ENCODE data around the gene PTPN5.
"Not testable (repeated sequence)": the region's sequence is repeated elsewhere in the genome, so short reads cannot be mapped to it uniquely, and the experiment has no call there.

Gene PTPN5

DNA sequence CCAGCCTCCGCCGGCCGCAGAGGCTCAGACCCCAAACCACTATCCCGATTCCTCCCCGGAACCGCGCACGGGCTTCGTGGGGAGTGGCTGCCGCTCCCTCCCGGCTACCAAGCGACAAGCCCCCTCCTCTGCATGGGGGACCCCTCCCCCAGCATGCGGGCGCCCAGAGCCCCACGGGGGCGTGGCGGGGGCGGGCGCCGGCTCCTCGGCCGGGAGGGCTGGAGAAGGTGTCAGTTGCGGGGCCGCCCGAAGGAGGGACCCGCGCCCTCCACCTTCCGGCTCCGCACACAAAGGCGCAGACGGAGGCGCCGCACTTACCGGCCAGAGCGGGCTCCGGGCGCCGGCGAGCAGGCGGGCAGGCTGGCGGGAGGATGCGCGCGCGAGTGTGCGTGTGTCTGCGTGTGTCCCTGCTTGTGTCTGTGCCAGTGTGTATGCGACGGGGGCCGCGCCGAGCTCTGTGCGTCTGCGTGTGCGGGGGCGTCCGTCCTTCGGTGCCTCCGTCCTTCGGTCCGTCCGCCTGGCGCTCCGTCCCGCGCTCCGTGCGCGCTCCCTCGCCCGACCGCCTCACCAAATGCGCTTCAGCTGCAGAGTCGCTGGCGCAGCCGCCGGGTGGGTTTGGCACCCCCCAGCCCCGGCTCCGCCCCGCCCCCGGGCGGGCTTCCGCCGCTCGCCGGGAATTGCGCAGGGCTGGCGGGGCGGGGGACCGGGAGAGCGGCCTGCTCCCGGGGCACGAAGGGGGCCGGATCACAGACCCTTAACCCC is at the start of gene PTPN5:
TSS of gene PTPN5 (minus strand) at position 592 of the 762 bp plus-strand sequence. CDS start 19,840 bp downstream, outside the sequence.
- DNase-seq (ENCODE audit: low read depth) = no peak

DNA sequence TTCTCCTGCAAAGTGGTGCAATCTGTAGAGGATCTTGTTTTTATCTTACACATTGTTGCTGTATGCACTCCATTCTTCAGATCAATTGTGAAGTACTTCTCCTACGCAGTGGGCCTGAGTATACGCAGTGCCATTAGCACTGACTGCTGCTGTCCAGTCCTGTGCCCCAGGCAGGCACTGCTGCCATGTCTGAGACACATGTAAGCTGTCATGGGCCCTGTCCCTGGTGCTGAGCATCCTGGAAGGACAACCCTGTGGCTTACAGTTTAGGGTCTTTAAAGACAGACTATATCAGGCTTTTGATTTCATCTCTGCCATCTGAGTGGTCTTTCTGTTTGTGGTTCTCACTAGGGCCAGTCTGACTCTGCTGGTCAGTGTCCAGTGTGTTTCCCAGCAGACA is 44.8 kb upstream of the PTPN5 start:
- no peak for DNase-seq (ENCODE audit: low read depth)

DNA sequence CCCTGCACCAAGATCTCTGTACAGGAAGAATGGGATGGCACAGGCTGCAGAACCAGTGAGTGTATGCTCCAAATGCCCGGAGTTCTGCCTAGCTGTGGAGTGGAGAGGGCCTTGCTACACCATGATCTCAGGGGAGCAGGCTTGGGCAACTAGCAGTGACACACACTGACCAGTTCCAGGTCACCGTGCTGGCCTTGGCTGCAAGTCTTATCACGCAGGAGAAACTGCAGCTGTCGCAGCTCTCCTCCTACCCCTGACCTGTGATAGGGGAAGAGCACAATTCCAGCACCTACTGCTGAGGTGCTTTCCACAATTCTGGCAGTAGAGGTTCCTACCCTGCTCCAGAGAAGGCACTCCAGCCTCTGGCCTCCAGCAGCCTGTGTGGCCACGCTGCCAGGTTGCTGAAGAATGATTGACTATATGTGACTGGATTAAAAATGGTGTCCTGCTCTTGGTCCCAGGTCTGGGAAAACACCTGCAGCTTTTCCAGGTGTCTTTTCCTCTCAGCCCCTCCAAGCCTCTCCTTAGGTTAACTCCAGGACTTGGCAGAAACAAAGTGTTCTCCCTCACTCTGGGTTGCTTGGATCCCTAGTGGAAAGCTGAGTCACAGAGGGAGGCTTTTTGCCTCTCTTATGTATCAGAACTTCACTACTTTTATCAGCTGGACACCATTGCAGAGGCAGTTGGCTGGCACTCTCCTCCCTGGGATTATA is 43.3 kb upstream of the PTPN5 start:
- DNase-seq (ENCODE audit: low read depth) = no peak

DNA sequence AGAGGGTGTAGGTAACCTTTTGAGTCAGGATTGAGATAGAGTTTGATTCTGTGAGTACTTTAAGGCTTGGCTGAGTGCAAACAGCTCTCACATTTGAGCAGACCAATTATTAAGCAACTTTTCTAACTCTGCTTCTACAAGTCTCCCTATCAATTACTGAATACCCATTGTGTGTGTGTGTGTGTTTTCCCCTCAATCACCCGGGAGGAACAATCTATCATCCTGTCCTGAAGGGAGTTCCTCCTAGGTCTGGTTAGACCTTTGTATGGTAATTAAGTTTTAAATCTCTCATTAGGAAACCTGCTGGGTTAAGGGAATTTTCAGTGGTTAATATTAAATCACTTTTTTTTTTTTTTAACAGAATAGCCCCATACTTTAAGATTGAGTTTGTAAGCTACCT is 28.6 kb upstream of the PTPN5 start:
- DNase-seq (ENCODE audit: low read depth) = not testable (repeated sequence)

DNA sequence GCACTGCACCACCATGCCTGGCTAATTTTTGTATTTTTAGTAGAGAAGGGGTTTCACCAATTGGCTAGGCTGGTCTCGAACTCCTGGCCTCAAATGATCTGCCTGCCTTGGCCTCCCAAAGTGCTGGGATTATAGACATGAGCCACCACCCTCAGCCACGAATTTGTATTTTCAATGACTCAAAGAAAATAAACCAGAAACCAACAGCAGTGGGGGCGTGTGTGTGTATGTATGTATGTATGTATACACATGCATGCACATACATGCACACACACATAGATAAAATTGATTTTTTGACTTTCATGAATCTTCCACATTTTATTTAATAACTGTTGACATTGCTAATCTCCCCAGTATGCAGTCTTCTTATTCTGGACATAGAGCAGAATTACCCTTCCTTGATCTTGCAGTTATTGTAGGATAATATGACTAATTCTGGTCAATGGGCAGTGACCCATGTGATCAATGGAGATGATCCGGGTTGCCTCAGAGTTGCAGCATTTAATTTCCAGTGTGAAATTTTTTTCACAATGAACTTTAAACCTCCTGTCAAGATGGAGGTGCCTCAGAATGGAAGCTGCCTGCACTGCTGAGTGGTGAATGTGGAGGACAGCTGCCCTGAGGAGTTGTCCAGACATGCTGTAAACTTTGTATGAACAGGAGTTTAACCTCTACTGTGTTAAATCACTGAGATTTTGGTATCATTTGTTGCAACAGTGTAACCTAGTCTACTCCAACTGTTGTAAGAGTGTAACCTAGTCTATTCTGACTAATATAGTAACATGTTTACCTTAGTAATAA is 12.8 kb upstream of the PTPN5 start:
- DNase-seq (ENCODE audit: low read depth) = no peak

DNA sequence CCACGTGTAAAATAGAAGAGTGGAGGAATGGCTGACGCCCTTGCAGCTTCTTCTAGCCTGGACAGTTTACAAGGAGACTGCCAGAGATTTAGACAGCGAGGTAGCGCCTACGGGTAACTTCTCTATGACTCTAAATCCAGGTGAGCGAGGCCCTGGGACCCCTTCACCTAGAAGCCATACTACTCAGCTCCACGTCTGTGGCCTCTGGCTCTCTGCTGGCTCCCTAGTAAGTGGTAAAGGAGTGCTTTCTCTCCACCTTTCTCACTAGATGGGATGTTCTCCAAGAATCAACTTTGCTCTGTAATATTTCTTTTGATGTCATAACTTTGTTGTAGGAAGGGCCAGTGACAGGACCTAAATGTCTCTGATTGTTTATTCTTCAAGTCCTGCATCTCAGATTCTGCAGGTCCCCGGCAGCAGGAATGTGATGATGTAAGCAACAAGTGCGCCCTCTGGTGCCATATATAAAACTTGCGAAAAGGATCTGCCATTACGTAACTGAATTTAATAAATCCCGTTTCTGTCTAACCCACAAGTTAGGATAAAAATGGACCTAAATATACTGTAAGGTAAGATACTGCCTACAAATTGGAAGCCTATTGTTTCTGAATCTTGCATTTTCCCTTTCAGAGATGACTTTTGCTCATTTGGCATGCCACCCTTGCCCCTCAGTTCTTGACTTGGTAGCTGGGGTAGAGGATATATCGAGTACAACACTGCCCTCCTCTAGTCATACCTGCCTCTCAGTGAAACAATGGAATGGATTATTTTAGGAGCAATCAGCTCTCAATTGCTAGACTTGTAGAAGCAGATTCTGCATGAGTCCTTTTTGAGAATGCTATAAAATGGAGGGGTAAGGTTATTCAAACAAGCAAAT is 11.0 kb upstream of the PTPN5 start:
- DNase-seq (ENCODE audit: low read depth) = peak; percentile 4

- no peak for DNase-seq (ENCODE audit: low read depth)
These were observed 7.3 kb upstream of the PTPN5 start for GRCh38 chr11:18798799-18799469.

- DNase-seq (ENCODE audit: low read depth) = no peak
These were observed 3.4 kb upstream of the PTPN5 start for GRCh38 chr11:18794956-18795355.

DNA sequence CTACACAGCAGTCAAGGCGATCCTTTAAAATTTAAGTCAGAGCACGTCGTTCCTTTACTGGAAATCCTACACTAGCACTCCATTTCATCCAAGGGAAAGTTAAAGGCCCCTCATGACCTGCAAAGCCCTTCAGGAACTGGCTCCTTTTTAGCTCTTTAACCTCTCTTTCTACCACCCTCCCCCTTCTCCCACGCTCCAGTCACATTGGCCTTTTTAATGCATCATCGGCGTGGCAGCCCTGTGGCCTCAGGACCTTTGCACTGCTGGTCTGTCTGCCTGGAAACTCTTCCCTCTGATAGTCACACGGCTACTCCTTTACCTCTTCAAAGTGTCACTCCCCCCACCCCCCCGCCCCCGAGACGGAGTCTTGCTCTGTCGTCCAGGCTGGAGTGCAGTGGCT is 1.2 kb upstream of the PTPN5 start:
- no peak for DNase-seq (ENCODE audit: low read depth)

DNA sequence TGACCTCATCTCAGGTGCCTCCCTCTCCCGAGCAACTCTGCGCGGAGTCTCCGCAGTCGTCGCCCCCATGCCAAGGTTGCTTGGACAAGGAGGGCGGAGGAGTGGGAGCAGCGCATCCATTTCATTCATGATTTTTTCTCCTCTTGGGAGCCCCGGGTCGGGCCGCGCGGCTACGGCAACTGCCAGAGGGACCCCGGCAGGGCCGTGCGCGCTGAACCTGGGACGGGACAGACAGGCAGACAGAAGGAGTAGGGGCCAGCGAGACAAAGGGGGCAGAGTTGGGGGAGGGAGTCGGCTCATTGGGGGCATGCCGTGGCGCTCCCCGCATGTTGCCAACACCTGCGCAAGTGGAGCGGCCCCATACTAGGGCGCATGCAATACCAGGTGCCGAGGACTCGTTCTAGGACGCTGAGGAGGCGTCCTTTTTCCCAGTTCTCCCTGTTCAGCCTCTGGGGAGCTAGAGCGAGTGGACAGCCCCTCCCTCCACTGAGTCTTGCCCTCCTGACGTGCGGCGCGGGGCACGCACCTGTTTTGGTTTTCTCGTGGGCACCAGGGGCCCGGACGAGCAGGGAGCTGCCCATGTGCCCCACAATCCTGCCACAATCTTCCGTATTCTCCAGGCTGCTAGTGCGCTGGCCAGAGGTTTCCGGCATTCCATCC is 501 bp upstream of the PTPN5 start:
- no peak for DNase-seq (ENCODE audit: low read depth)

GRCh38 chr11:18790883-18791206 is 753 bp downstream of the PTPN5 start:
- no peak for DNase-seq (ENCODE audit: low read depth)

DNA sequence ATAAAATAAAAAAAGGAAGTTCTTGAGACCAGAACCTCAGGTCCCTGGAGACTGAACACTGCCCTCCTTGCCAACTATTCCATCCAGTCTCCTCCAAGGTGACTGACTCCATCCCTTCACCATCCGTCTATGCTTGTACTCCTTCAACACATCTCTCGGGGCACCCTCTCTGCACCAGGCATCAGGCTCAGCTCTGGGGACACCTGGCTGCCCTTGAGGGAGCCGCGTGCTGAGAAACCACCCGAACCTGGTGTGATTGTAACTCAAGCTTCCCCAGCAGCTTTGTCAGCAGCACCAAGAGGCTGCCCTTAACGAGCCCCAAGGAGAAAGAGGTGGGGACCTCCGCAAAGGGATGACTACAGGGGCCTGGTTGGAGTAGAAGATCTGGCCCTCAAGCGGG is 1.7 kb downstream of the PTPN5 start:
- DNase-seq (ENCODE audit: low read depth) = no peak

GRCh38 chr11:18785411-18785810 is 6.2 kb downstream of the PTPN5 start:
- DNase-seq (ENCODE audit: low read depth) = no peak

- no peak for DNase-seq (ENCODE audit: low read depth)
These were observed 10.7 kb downstream of the PTPN5 start for GRCh38 chr11:18780896-18781295.

DNA sequence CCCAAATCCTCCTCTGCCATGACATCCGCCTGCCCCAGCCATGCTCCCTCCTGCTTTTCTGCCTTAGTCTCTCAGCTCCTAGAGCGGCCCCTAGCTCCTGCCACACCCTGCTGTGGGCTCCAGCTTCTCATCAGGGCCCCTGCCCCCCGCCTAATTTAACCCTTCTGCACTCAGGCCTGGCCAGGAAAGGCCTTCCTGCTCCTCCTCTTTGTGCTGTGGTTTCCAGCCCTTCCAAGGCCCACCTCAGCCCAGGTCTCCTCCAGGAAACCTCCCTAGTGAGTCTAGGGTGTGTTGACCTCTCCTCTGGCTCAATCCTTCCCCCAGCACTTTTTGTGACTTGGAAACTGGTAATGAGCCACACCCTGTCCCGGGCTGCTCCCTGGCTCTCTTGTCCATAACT is 11.3 kb downstream of the PTPN5 start:
- no peak for DNase-seq (ENCODE audit: low read depth)

DNA sequence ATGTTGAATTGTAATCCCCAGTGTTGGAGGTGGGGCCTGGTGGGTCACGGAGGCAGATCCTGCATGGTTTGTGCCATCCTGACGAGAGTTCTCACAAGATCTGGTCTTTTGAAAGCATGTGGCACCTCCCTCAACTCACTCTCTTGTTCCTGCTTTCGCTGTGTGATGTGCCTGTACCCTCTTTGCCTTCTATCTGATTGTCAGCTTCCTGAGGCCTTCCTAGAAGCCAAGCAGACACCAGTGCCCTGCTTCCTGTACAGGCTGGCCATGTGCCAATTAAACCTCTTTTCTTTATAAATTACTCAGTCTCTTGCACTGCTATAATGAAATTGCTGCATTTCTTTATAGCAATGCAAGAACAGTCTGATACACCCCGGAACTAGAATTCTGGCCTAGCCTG is 13.1 kb downstream of the PTPN5 start:
- DNase-seq (ENCODE audit: low read depth) = no peak

DNA sequence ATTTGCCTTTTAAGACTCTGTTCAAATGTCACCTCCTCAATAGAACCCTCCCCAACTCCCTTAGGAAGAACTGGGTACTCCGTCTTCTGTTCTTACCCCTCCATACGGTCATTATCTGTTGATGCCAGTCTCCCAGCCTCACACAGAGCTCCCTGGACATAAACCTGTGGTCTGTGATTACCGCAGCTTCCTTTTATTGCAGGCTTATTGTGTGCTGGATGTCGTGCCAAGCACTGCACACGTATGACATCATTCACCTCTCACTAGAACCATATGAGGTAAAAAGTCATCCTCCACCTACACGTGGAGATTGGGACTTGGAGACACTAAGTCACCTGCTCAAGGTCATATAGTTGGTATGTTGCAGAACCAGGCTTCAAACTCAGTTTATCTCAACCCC is 15.3 kb downstream of the PTPN5 start:
- no peak for DNase-seq (ENCODE audit: low read depth)

DNA sequence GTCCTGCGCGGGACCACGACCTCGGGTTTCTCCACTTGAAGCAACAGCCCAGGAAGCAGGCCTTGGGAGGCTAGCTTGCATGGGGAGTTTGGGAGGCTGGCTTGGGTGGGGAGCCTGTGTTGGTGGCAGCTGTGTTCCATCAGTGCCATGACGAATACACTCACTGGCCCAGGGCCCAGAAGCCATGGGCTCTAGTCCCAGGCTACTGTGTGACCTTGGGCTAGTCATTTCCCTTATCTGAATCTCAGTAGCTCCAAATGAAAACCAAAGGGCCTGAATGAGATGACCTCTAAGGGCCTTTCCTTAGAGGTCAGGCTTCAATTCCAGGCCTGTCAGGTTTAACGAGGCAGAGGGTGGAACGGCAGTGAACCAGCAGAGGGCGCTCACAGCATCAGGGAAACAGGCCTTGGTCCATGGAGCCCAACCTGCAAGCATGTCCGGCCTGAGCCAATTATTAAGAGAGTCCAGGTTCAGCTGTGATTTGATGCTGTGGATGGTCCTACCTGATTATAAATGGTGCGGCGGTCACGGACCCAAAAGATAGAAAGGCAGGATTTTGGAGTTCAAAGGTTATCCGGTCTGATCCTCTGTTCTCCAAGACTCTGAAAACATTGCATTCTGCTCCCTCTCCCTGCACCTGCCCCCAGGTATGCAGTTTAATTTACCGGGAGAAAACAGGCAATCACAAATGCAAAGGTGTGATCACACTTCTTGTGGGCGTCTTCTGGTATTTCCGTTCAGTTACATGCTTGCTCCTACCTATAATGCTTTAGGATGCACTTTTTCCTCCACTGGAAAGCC is 15.9 kb downstream of the PTPN5 start:
- DNase-seq (ENCODE audit: low read depth) = peak; percentile 41

- no peak for DNase-seq (ENCODE audit: low read depth)
These were observed 16.8 kb downstream of the PTPN5 start for GRCh38 chr11:18774801-18775200.

- DNase-seq (ENCODE audit: low read depth) = no peak
These were observed 17.9 kb downstream of the PTPN5 start for GRCh38 chr11:18773681-18774080.
